Measurements from ENCODE around the gene MANEA.

Gene MANEA

GRCh38 chr6:95654176-95654575, 76.8 kb downstream of the MANEA start:
- H3K36me3 ChIP-seq (ENCODE audit: insufficient read depth, low read length), result no peaks in the 10 kb centered on the region
- H3K27ac ChIP-seq (ENCODE audit: low read depth, low read length), result no peak overlapping the region
- no peaks in the 10 kb centered on the region for H3K9me3 ChIP-seq (ENCODE audit: low read length)
- no peak overlapping the region for H3K9ac ChIP-seq (ENCODE audit: low read length)
- no peaks in the 10 kb centered on the region for H3K4me1 ChIP-seq (ENCODE audit: insufficient read depth, low read length)
- no peaks in the 10 kb centered on the region for H3K27me3 ChIP-seq (ENCODE audit: control insufficient read depth in 1 of 2, insufficient read depth in 2 of 2, low read length in 2 of 2)
- no peak overlapping the region for H3K4me3 ChIP-seq (ENCODE audit: low read depth in 1 of 2, low read length in 2 of 2)

- Histone ChIP-seq H3K4me3 (ENCODE audit: low read depth in 1 of 2, low read length in 2 of 2) (no peak overlapping the region), H3K27ac (ENCODE audit: low read depth, low read length) (no peak overlapping the region), H3K9me3 (ENCODE audit: low read length) (no peaks in the 10 kb centered on the region), H3K4me1 (ENCODE audit: insufficient read depth, low read length) (no peaks in the 10 kb centered on the region), H3K36me3 (ENCODE audit: insufficient read depth, low read length) (no peaks in the 10 kb centered on the region), H3K9ac (ENCODE audit: low read length) (no peak overlapping the region), H3K27me3 (ENCODE audit: control insufficient read depth in 1 of 2, insufficient read depth in 2 of 2, low read length in 2 of 2) (no peaks in the 10 kb centered on the region)
These were observed 81.6 kb downstream of the MANEA start for GRCh38 chr6:95658886-95659285.
